MCF 10A (cell line): ENCODE measurements around the gene PDCD10. TPM values are rescaled to one million over a fixed set of nuclear protein-coding genes. Genes with fewer than 3 reads are reported as not detected.

Source experiments
- BruUV-seq: library from RNA; stranded (reverse); fragments of 400-500 nt; replicated peaks from 2 replicates; lab custom pipeline; 2021; lab: Mats Ljungman, UMichigan
- CTCF ChIA-PET: fragments of 300-600 bp; sonication (Branson Sonifier 250); formaldehyde crosslinking; extraction: SDS; loops from one replicate; lab custom pipeline; 2021; ENCODE audit warnings: antibody characterized with exemption, inconsistent platforms; lab: Yijun Ruan, JAX
- POLR2A ChIA-PET: fragments of 300-600, 350-650 bp; sonication (Branson Sonifier 250); formaldehyde crosslinking; extraction: SDS; loops from one replicate; lab custom pipeline; 2020; ENCODE audit warnings: antibody characterized with exemption, inconsistent platforms; lab: Yijun Ruan, JAX
- DNase-seq: peaks from one replicate; pipeline ENCODE4 v3.0.0-alpha.2; 2018; ENCODE audit not compliant: unreplicated experiment
- H3K27ac Mint-ChIP-seq: one replicate; pipeline ENCODE4 v1.8.0; 2022; ENCODE audit warnings: mild to moderate bottlenecking, low read depth, mixed read lengths; ENCODE audit not compliant: unreplicated experiment
- H3K27me3 Mint-ChIP-seq: one replicate; pipeline ENCODE4 v1.8.0; 2022; ENCODE audit warnings: mixed read lengths; ENCODE audit not compliant: insufficient read depth, unreplicated experiment
- H3K36me3 Mint-ChIP-seq: one replicate; pipeline ENCODE4 v1.8.0; 2022; ENCODE audit warnings: mild to moderate bottlenecking, moderate library complexity, mixed read lengths; ENCODE audit not compliant: insufficient read depth, unreplicated experiment
- H3K4me1 Mint-ChIP-seq: one replicate; pipeline ENCODE4 v1.8.0; 2022; ENCODE audit warnings: mixed read lengths; ENCODE audit not compliant: insufficient read depth, unreplicated experiment
- H3K4me3 Mint-ChIP-seq: one replicate; pipeline ENCODE4 v1.8.0; 2022; ENCODE audit warnings: mild to moderate bottlenecking, moderate library complexity, mixed read lengths; ENCODE audit not compliant: unreplicated experiment
- H3K9me3 Mint-ChIP-seq: one replicate; pipeline ENCODE4 v1.8.0; 2022; ENCODE audit warnings: mixed read lengths; ENCODE audit not compliant: unreplicated experiment
- intact Hi-C: fragments of 100-400 bp; cut with micrococcal nuclease; formaldehyde crosslinking; loops from 2 replicates; pipeline ENCODE4 v1.14.1; 2022
- total RNA-seq: library from RNA; stranded (reverse); gene quantifications from 2 replicates; pipeline ENCODE4 v1.2.3, GENCODE V29; 2022
- TF ChIP-seq, protein P1 (sequence below): fragments of 200-600 bp; IDR thresholded peaks from one replicate; pipeline ENCODE4 v1.8.0; 2022; ENCODE audit warnings: antibody characterized with exemption, mild to moderate bottlenecking; ENCODE audit not compliant: unreplicated experiment

PDCD10 gene
- total RNA-seq, 1 experiment from 2014 or later, result 63.3 TPM

DNA sequence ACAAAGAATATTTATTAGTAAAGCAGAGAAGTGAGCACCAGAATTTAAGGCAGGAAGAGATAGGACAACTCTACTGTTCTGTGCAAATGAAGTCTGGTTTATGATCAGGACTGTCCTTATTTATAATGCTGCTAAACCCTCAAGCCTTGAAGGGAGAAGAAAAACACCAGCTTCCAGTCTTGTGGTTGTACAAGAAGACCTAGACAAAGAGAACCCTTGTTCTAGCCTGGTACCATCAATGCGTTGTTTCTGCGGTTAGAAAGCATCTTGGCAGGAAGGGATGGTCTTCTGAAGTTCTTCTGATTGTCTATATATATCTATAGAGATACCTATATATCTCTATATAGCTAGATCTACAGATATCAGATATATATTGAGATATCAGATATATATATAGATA lies 33.8 kb downstream of the PDCD10 start:
- H3K9me3 Mint-ChIP-seq, result no peaks in the 10 kb centered on the region
- H3K36me3 Mint-ChIP-seq, result peaks cover 23% of the 10 kb centered on the region
- no peak for DNase-seq
- intact Hi-C loops, result no loop called here
- ChIA-PET CTCF (interaction anchor here (0.6 to 1.5 kb wide), 2 partner anchors 11 to 166 kb away, joined by 3 to 5 read pairs; no protein-coding TSS in a partner anchor), POLR2A (no interaction called here)
- H3K4me3 Mint-ChIP-seq, result no peak overlapping the region
- no TSS peak for BruUV-seq
- no peaks in the 10 kb centered on the region for H3K27me3 Mint-ChIP-seq
- peaks cover 3% of the 10 kb centered on the region for H3K4me1 Mint-ChIP-seq
- TF ChIP-seq, protein P1, sequence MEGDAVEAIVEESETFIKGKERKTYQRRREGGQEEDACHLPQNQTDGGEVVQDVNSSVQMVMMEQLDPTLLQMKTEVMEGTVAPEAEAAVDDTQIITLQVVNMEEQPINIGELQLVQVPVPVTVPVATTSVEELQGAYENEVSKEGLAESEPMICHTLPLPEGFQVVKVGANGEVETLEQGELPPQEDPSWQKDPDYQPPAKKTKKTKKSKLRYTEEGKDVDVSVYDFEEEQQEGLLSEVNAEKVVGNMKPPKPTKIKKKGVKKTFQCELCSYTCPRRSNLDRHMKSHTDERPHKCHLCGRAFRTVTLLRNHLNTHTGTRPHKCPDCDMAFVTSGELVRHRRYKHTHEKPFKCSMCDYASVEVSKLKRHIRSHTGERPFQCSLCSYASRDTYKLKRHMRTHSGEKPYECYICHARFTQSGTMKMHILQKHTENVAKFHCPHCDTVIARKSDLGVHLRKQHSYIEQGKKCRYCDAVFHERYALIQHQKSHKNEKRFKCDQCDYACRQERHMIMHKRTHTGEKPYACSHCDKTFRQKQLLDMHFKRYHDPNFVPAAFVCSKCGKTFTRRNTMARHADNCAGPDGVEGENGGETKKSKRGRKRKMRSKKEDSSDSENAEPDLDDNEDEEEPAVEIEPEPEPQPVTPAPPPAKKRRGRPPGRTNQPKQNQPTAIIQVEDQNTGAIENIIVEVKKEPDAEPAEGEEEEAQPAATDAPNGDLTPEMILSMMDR, result no peak
- no peak overlapping the region for H3K27ac Mint-ChIP-seq

DNA sequence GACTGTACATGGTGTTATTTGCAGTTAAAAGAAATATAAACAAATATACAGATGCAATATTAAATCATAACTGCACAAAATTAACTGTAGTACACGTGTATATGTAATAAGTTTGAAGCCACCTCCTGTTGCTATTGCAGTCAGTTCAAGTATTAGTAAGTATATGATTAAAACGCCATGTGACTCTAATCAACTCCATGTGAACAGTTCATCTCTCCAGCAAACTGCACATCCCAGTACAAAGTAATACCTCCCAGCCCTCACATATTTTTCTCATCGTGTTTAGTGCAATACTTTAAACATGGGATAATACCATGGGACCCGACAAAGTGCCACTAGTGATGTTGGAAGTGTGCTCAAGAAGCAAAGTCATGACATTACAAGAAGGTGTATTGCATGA lies 34.6 kb downstream of the PDCD10 start:
- ChIA-PET CTCF (interaction anchor here (1.1 kb wide), 1 partner anchor 16 kb away, joined by 3 read pairs; no protein-coding TSS in a partner anchor), POLR2A (no interaction called here)
- Mint-ChIP-seq H3K36me3 (peaks cover 32% of the 10 kb centered on the region), H3K9me3 (no peaks in the 10 kb centered on the region), H3K4me3 (no peak overlapping the region), H3K4me1 (no peaks in the 10 kb centered on the region), H3K27me3 (no peaks in the 10 kb centered on the region), H3K27ac (no peak overlapping the region)
- TF ChIP-seq, protein P1, result no peak
- BruUV-seq, result no TSS peak
- intact Hi-C loops, result no loop called here
- DNase-seq, result no peak

DNA sequence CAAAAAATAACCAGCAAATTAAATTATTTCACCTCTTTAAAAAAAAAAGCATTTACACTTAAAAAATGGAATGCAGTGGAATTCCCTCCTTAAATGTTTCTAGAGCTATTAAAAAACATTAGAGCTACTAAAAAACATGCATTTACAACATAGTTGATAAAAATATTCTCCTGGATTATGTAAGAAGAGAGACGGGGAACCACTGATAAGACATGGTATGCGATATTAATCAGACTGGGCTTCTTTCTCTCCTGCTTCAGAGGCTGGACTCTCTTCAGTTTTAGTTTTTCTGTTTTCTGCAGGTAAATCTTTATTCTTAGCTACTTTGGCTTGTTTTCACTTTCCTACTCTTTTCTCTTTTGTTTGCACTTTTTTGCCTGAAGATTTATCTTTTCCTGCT lies 40.6 kb downstream of the PDCD10 start:
- DNase-seq, result no peak
- CTCF ChIA-PET, result interaction anchor here (1.3 to 2.9 kb wide), 3 partner anchors 10 to 313 kb away, joined by 3 to 30 read pairs (median 3); partner anchors contain the start of gene ZBBX
- no TSS peak for BruUV-seq
- H3K4me1 Mint-ChIP-seq, result no peaks in the 10 kb centered on the region
- H3K27me3 Mint-ChIP-seq, result no peaks in the 10 kb centered on the region
- TF ChIP-seq, protein P1, result no peak
- peak overlapping the region; percentile 27 for H3K27ac Mint-ChIP-seq
- POLR2A ChIA-PET, result interaction anchor here (1.4 kb wide), 1 partner anchor 9 kb away, joined by 5 read pairs; no protein-coding TSS in a partner anchor
- peaks cover 48% of the 10 kb centered on the region for H3K36me3 Mint-ChIP-seq
- intact Hi-C loops, result no loop called here
- H3K9me3 Mint-ChIP-seq, result no peaks in the 10 kb centered on the region
- H3K4me3 Mint-ChIP-seq, result no peak overlapping the region

DNA sequence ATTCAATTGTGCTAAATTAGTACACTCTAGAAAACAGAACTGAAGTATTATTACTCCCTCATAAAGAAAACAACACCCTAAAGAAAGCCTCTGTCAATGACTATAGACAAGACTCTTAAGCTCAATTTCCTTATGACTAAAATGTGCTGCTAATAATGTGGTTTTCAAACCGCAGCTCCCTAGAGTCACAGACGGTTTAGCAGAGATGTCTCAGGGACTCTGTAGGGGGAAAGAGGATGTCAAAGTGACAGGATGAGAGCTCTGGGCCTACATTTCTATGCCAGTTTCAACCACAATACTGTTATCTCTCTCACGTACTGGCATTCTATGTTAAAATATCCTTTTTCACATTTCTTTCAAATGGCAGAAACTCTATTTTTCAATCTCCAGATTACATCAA lies 43.3 kb downstream of the PDCD10 start:
- POLR2A ChIA-PET, result no interaction called here
- H3K4me3 Mint-ChIP-seq, result no peak overlapping the region
- intact Hi-C loops, result no loop called here
- BruUV-seq, result no TSS peak
- peak overlapping the region; percentile 33 for H3K27ac Mint-ChIP-seq
- no peaks in the 10 kb centered on the region for H3K9me3 Mint-ChIP-seq
- no peak for DNase-seq
- H3K36me3 Mint-ChIP-seq, result peaks cover 39% of the 10 kb centered on the region
- H3K27me3 Mint-ChIP-seq, result no peaks in the 10 kb centered on the region
- CTCF ChIA-PET, result interaction anchor here (0.6 kb wide), 1 partner anchor 1485 kb away, joined by 3 read pairs; no protein-coding TSS in a partner anchor
- TF ChIP-seq, protein P1, result no peak
- no peaks in the 10 kb centered on the region for H3K4me1 Mint-ChIP-seq
